ENCODE results near the gene INTS7. TPM values are rescaled to one million over a fixed set of nuclear protein-coding genes. Genes with fewer than 3 reads are reported as not detected.

INTS7 gene, protein sequence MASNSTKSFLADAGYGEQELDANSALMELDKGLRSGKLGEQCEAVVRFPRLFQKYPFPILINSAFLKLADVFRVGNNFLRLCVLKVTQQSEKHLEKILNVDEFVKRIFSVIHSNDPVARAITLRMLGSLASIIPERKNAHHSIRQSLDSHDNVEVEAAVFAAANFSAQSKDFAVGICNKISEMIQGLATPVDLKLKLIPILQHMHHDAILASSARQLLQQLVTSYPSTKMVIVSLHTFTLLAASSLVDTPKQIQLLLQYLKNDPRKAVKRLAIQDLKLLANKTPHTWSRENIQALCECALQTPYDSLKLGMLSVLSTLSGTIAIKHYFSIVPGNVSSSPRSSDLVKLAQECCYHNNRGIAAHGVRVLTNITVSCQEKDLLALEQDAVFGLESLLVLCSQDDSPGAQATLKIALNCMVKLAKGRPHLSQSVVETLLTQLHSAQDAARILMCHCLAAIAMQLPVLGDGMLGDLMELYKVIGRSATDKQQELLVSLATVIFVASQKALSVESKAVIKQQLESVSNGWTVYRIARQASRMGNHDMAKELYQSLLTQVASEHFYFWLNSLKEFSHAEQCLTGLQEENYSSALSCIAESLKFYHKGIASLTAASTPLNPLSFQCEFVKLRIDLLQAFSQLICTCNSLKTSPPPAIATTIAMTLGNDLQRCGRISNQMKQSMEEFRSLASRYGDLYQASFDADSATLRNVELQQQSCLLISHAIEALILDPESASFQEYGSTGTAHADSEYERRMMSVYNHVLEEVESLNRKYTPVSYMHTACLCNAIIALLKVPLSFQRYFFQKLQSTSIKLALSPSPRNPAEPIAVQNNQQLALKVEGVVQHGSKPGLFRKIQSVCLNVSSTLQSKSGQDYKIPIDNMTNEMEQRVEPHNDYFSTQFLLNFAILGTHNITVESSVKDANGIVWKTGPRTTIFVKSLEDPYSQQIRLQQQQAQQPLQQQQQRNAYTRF
- total RNA-seq: 9.7 and 20.8 TPM in 2 replicates

DNA sequence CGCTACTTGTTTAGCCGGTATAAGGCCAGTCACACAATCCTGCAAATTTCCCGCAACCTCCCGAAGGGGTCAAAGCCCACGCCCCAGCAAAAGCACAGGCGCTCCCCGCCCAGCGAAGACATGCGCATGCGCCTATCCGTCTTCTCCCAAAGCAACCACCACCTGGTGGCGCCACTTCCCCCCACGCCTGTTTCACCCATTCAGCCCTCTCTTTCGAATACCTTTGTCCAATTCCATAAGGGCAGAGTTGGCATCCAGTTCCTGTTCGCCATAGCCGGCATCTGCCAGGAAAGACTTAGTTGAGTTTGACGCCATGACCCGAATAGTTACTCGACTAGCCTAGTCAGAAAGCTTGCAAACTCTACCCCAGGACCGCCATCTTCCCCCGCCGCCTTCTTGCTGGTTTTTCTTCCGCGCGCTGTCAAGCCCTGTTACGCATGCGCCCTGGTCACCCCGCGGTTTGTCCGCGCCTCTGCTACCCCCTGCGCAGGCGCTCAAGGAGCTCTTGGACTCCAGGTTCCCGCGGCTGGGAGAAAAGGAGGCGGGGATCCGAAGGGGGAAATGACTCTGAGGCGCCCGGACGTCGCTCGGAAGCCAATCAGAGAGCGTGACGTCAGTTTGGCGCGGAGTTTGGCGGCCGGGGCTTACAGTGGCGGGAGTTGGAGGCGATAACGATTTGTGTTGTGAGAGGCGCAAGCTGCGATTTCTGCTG, at the start of gene INTS7, which contains the start of gene DTL:
Gene INTS7 (minus strand): TSS at position 435 of the 712 bp plus-strand sequence. CDS start 120 bp downstream, at position 315.
Gene DTL (plus strand): TSS at position 626 of the 712 bp plus-strand sequence. CDS start 143 bp downstream, outside the sequence.

Other genes with a start within 250 kb of the INTS7 start
- gene LPGAT1, start 204.8 kb downstream of the INTS7 start, total RNA-seq: 30.6 and 32.2 TPM in 2 replicates
- 10.0 and 11.6 TPM in 2 replicates for gene DTL, start 191 bp upstream of the INTS7 start, total RNA-seq
- gene PPP2R5A, start 249.9 kb upstream of the INTS7 start, total RNA-seq: 31.4 and 49.5 TPM in 2 replicates